GM19238 (cell line): ENCODE measurements around the gene RNF126.

ENCODE experiments used
- DNase-seq: peaks from one replicate; pipeline ENCODE4 v3.0.0; 2011; ENCODE audit warnings: low spot score; ENCODE audit not compliant: insufficient read length

RNF126 gene

DNA sequence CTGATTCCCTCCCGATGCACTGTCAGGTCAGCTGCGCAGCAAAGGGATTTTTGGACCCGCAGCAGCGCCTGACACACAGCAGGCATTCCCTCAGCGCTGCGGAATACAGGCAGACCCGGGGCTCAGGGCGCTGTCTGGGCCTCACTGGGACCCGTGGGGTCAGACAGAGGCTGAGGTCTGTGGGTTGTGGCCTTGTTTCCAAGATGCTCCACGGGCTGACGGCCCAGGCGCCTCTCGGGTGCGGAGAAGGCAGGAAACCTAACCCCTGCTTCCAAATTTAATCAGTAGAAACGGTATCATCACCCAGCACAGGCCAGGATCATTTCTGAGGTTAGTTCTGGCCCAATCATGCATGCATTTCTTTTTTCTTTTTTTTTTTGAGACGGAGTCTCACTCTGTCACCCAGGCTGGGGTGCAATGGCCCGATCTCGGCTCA lies 686 bp upstream of the RNF126 start:
- DNase-seq: no peak

DNA sequence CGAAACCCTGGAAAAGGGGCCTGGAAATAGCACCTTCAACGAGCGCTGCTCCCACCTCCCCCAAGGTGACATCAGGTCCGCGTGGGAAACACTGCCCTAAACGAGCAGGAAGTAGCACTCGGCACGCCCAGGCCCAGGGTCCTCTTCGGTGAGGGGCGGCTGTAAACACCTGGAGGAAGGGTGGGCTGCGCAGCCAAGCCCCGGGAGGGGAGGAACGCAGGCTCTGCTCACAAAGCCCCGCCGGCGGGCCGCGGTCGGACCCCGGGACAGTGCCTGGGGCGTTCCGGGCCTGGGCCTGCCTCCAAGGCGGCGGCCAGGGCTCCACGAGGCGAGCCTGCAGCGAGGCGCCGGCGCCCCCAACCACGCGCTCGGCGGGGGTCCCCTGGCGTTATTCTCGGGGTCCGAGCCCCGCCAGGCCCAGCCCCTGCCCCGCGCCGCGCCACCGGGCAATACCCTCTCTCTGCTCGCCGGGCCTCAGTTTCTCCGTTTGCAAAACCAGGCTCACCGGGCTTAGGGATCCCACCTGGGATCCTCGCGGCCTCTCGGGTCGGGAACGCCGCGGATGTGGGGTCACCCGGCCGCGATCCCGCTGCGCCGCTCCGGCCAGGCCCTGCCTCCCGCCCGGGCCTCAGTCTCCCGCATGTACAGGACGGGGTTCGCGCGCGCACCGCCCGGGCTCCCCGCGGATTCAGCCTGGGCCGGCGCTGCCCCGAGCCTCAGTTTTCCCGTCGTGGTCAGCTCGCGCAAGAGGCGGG lies 630 bp downstream of the RNF126 start:
- peak; percentile 82 for DNase-seq

DNA sequence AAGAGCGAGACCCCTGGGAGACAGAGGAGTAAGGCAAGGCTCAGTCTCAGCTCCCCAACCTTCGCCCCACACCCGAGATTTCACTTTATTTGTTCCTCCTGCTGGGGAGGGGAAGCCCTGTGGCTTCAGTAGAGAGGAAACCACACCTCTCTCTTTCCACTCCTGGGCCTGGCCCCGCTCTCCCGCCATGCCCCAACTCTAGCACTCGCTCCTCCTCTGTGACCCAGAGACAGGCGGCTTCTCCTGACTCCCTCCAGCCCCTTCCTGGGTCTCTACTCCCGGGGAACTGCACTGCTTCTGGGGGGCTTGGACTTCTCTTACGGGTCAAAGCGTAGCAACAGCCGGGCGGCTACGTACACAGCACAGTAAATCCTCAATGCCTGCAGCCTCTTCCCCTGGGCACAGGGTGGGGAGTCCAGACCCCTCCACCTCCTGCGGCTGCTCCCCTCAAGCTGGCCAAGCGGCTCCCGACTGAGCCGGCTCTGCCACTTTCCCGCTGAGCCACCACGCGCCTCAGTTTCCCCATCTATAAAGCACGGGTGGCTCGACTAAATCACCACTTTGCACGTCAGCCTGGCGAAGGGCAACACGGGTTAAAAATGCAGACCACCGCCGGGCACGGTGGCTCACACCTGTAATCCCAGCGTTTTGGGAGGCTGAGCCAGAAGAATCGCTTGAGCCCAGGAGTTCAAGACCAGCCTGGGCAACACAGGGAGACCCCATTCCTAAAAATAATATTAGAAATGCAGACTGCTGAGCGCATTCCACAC lies 1.4 kb downstream of the RNF126 start:
- peak; percentile 93 for DNase-seq

DNA sequence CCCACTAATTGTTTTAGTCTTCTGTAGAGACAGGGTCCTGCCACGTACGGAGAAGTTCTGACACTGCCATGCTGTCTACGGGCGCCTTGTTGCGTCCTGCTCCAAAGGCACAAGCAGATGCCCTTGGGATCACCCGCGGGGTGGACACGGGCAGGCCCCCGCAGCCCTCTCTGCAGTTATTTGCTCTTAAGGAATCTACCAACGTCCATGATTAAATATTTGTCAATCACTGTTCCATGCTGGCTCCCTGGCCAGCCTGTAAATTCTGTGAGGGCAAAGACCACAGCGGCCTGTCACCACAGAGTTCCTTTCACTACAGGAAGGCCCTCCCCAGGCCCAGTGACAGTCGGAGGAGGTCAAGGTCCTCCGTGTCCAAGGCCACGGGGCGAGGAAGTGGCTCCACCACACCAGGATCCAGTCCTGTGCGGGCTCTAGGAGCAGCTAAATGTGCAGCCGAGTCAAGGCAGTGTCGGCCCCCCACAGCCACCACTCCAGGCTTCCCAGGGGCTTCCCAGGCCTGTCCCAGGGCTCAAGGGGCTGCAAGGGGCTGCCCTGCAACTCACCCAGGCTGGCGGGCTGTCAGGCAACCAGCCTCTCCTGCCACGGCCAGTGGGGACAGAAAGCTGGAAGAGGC lies 2.1 kb downstream of the RNF126 start:
- no peak for DNase-seq

DNA sequence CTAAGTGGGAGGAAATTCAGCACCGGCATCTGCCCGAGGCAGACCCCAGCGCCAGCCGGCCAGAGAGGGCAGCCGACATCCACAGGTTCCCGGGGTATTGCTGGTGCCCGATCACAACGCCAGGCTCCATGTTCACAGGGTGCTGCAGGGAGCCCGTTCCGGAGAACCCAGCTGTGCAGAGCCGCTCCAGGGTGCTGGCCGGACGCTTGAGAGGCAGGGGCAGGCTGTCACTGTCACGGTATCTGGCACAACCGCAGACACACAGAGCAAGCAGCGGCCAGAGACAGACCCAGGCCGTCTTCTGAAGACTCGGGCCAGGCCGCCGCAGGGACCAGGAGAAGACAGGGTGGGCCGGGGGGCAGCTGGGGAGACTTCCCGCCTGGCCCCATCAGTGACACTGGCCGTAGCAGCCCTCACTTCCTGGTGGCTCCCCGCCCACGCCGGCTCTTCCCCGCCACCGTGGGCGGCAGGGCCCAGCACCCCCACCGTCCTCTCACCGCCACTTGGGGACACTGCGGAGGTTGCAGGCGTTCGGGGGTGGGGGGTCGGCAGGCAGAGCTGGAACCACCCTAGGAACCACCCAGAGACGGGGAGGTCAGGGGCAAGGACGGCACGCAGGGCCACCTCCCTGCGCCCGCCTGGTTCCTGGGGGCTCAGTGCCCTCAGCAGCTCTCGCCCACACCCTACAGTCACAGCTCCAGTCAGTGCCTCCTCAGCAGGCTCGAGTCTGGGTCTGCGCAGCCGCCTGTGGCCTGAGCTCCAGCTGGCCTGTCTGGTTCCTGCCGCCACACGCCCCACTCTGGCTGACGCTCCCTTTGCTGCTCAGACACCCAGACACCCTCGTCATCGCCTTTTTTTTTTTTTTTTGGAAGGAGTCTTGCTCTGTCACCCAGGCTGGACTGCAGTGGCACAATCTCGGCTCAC lies 3.8 kb downstream of the RNF126 start:
- no peak for DNase-seq

DNA sequence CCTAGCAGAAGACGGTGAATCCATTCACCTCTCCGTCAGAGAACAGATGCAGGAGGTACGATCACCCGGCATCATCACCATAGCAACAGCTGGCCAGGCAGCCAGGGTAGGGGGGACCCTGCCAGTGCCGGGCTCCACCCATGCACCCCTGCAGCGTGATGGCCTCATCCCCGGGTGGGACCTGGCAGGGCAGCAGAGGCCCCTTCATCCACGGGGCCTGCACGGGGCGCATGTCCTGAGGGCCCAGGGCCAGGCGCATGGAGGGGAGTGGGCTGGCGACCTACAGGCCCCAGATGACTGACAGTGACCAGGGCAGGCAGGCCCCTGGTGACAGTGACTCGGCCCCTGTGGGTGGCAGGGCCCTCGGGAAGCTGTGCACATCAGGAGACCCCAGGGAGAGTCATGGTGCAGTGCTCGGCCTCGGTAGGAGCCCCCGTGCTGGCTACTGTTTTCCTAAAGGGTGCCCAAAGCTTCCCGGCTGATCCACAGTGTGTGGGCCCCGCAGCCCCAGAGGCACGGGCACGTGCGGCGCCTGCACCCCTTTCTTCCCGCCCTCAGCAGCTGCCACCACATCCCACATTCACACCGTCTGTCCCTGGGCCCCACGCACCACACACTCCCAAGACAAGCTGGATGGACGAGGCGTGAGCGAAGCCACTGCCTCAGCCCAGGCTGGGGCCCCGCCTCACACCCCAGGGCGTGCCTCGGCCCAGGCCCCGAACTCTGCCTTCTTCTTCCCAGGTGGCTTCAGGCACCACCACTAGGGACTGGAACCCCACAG lies 4.8 kb downstream of the RNF126 start:
- DNase-seq: no peak

DNA sequence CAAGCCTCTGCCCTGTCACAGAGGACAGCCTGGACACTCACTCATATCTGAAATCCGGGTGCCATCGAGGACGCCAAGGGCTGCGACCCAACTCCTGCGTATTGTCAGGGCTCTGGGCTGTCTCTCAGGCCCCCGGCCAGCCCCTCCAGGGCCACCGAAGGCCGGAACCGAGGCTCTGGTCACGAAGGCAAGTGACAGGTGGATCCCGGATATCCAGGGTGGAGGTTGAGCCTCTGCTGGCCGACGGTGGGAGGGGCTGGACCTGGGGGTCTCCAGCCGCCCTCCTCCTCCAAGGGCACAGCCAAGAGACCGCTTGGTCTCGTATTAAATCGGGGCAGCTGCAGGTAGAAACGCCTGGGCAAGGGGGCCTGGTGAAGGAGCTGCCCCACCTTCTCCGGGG lies 5.4 kb downstream of the RNF126 start:
- DNase-seq: no peak

DNA sequence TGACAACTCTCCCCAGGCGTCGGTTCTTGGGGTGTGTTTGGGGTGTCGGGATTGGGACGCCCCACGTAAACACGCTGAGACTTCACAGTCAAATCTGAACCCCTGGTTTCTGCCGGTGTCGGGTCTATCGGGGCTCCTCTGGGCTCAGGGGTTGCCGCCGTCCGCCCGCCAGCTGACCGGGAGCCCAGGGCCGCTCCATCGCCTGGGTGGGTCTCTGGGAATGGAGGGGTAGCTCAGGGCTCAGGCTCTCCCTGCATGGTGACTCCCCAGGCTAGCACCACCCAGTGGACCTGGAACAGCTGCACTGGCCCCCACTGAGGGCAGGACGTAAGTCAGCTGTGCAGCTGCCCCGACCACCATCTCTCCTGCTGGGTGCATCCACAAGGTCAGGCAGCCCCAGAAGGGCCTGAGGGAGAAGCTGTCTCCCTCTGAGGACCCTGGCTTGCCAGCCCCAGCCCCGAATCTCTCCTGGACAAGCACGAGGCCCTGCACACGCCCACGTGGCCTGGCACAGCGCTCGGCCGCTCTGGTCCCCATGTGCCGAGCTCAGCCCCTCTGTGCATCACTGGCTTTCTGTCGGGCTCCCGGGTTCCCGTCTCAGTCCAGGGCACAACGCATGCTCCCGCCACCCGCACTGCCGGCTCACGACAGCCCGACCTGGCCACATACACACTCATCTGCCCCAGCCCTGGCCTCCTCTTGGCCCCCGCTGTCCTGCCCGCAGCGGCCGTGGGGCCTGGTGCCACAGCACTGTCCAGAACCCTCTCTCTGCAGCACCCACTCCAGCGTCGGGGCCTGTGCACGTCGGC lies 6.1 kb downstream of the RNF126 start:
- no peak for DNase-seq

DNA sequence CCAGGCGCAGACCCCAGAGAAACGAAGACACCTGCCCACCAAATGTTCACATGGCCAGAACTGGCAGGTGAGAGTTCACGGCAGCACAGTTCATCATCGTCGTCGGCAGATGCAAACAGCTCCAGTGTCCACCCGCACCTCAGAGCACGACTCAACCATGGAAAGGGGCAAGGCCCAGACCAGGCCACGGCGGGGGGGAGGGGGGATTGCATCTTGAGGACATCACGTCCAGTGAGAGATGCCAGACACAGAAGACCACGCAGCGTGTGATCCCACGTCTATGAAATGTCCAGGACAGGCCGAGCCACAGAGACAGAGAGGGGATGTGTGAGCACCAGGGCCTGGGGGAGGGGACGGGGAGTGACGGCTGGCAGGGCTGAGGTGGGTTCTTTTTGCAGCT lies 7.3 kb downstream of the RNF126 start:
- no peak for DNase-seq

DNA sequence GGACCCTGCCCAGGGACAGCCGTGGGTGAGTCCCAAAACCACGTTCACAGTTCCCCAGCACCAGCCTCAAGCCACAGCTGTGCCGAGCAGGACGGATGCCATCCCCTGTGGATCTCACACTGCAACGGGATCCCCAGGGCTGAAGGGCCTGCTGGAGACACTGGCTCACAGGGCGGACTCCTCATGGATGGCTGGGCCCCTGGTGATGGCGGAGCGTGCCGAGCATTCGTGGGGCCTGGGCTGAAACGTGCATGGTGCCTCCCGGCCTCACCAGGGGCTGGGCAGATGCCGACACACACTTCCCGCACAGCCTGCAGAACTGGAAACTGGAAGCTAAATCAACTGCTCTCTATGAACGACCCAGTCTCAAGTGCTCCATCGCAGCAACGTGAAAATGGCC lies 9.6 kb downstream of the RNF126 start:
- DNase-seq: no peak

DNA sequence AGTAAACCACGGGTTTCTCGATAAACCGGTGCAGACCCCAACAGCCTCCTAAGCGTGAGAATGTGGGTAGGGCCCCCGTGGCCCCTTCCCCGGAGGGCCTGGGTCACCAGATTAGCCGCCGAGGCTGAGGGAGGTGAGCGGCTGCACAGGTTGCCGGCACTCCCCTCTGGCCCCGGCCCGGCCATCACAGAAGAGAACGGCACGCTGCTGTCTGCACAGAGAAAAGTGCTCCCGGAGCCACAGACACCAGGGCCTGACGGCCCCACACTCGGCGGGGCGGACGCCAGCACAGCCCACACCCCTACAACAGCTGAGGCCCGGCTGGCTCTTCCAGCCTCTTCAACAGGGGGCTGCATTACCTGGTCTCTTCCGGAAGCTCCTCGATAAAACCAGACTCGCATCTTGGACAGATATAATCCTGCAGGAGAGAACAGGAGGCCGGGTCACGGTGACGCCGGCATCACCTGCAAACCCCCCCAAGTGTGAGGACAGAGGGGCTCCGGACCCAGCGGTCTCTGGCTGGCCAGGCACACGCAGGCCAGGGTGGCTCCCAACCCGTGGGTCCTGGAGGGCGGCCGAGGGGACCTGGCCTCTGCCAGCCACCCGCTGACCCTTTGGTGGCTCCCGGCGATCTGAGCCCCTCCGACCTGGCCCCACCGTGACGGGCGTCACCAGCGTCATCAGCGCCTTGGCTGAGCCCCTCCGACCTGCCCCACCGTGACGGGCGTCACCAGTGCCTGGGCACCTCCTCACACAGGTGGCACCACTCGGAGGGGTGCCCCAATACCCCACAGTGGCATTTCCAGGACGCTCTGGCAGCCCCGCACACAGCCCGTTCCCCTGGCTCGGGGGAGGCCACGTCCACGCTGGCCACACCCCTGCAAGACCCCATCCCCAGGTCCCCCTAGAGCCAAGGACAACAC lies 10.3 kb downstream of the RNF126 start:
- DNase-seq: no peak

DNA sequence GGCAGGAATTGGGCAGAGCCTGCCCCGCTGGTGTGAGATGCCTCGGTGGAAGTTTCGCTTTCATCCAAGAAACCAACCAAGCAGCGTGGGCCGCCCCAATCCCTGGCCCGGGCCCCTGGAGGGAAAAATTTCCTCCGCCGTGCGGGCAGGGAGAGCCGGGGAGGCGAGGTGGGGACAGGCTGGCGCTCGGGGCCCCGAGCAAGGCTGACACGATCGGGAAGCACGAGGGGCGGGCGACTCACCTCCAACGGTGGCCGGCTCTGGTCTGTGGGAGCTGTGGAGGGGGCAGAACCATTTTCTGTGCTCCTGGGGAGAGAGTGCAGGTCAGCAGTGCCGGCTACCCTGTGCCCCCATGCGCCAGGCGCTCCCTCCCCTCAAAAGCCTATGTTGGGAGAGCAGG lies 11.0 kb downstream of the RNF126 start:
- DNase-seq: no peak

DNA sequence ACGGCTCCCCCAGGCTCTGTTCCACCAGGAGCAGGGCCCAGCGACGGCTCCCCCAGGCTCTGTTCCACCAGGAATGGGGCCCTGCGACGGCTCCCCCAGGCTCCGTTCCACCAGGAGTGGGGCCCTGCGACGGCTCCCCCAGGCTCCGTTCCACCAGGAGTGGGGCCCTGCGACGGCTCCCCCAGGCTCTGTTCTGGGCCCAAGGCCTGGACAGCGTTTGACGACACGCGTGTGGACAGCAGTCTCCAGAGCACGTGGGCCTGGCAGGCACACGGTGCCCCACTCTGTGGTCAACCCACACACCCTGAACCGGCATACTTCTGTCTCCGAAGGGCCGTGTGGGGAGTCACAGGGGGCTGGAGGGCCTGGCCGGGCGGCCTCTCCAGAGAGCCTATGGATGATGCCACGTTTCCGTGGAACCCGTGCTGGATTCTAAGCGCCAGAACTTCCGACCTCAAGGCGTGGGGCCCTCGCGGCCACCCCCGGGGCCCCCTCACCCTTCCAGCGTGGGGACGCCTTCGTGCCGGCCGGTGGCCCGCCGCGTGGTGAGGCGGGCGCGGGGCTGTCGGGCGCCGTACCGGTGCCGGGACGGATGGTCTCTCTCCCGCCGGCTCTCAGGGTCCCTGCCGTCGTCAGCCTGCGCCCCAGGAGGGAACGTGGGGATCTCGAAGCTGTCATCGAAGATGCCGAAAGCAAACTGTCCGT lies 11.7 kb downstream of the RNF126 start:
- DNase-seq: no peak

DNA sequence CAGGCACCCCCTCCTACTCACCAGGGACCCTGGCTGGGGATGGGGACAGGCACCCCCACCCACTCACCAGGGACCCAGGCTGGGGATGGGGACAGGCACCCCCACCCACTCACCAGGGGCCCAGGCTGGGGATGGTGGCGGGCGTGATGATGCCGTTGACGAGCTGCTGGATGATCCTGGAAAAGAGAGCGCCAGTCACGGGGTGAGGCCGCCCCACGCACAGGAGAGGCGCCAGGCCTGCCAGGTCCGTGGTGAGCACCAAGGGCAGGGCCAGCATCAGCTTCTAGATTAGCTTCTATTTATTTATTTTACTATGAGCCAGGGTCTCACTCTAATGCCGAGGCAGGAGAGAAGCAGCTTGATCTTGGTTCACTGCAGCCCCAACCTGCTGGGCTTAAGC lies 12.9 kb downstream of the RNF126 start:
- DNase-seq: no peak

DNA sequence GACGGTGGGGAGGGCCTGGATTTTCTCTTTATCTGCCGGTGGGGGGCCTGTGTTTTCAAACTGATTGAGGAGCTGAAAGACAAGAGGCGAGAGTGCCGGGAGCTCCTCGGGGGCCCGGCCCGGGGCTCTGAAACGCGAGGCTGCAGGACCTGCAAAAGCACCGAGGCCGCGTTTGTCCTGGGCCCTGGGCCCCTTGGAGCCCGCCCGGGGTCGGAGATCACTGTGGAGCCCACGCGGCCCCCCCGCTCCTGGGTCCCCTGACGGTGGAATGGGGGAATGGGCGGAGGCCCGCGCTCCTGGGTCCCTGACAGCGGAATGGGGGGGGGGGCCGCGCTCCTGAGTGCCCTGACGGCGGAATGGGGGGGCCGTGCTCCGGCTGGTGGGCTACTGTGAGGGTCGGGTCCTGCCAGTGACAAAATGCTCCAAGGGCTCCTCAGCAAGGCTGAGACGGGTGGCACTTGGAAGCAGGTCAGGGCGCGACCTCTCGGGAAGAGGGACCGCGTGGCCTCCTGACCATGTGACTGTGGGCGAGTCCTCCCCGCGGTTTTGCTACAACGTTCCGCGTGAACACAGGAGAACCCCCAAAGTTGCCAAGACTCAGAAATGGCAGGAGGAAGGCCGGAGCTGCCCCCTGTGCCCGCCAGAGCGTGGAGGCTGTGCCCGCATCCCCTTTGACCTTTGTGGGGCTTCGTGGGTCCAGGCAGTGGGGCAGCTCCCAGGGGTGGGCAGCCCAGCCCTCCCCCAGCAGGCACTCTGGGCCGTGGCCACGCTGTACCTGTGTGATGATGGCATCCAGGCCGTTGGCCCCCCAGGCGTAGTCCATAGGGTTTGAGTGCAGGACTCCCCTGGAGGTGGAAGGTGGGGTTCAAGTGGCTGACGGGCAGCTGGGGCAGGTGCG lies 13.9 kb downstream of the RNF126 start:
- no peak for DNase-seq

DNA sequence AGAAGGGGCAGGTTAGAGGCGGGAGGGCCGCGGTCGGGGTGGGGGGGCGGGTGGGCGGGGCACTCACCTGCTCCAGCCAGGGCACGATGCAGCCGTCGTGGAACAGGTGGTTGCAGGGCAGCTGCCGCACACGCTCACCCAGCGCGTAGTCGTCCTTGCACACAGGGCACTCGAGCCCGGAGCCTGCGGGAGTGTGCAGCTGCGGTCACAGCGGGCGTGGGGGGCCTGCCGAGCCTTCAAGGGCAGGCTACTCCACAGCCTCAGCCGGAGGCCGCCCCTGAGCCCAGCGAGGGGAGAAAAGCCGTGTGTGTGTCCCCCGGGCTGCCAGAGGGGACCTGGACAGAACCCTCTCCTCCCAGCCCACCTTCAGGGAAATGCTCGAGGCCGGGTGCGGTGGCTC lies 14.7 kb downstream of the RNF126 start:
- DNase-seq: no peak
